DND-41 (cell line): ENCODE measurements around the gene TMEM198.

Experiments
- CTCF ChIP-seq: IDR thresholded peaks from 2 replicates; pipeline ENCODE4 v1.5.1; 2012; ENCODE audit warnings: borderline replicate concordance, low read length, moderate library complexity, mild to moderate bottlenecking; ENCODE audit not compliant: poor library complexity, severe bottlenecking; ENCODE audit errors: extremely low read depth
- EZH2 ChIP-seq: IDR thresholded peaks from 3 replicates; pipeline ENCODE4 v1.6.1; 2012; ENCODE audit warnings: borderline replicate concordance, low read depth, mild to moderate bottlenecking, moderate library complexity, low read length, inconsistent platforms; ENCODE audit not compliant: severe bottlenecking

DNA sequence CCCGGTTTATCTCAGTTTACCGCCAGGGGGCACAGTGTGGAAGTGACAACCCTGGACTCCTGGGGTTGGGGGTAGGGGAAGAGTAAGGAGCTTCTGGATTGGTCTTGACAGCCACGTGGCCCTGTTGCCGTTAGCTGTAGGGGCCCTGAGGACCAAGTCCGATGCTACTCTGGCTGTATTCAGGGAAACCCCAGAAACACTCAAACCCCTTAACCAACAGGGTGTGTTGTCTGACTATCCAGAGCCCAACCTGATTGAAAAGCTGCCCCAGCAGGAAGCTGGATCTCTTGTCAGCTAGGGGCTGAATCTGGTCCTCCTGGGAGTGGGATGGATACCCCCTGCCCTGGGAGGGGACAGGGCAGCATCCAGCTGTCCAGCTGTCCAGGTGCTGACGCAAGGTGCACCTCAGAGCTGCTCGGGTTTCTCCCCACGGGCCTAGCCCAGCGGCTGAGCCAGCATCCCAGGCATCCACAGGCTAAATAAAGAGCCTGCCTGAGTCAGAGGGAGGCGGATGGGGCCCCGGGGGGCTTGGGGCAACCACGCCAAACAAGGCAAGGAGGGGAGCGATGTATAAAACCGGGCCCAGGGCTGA lies 48.2 kb upstream of the TMEM198 start:
- peak; percentile 66 for TF ChIP-seq CTCF
- no peak for TF ChIP-seq EZH2
